Hematopoietic multipotent progenitor cell (in vitro differentiated cells): Measurements from ENCODE around the gene USP12. TPM values are rescaled to one million over a fixed set of nuclear protein-coding genes. Genes with fewer than 3 reads are reported as not detected.

Experiments used
- DNase-seq, 3 donors: peaks; one replicate each; pipeline ENCODE4 v3.0.0-alpha.2; 2011 to 2015; ENCODE audit warnings: low read depth in 2 of 3, low spot score in 2 of 3
- total RNA-seq: library from RNA; depleted of rRNA; stranded (reverse); fragments of >200 nt; gene quantifications from one replicate; pipeline ENCODE4 v1.2.3, GENCODE V29; 2012

USP12 gene
- total RNA-seq, 1 donor = 8.1 TPM

GRCh38 chr13:27186295-27186694 is 14.7 kb upstream of the USP12 start:
- no peak for DNase-seq

- no peak for DNase-seq
These were observed 12.0 kb upstream of the USP12 start for GRCh38 chr13:27183561-27184147.

GRCh38 chr13:27182844-27183497 is 11.4 kb upstream of the USP12 start:
- DNase-seq = no peak

- no peak for DNase-seq
These were observed 10.4 kb upstream of the USP12 start for GRCh38 chr13:27182054-27182453.

- no peak for DNase-seq
These were observed 6.2 kb upstream of the USP12 start for GRCh38 chr13:27177852-27178251.

GRCh38 chr13:27176470-27177410 is 5.1 kb upstream of the USP12 start:
- DNase-seq = peak in 1 of 3 donors; percentile 12

- no peak for DNase-seq
These were observed 3.3 kb upstream of the USP12 start for GRCh38 chr13:27174766-27175455.

- peak in 2 of 3 donors; percentile 65 to 79 for DNase-seq
These were observed 858 bp upstream of the USP12 start for GRCh38 chr13:27172495-27172842.

- DNase-seq = peak; percentile 82 to 94 (median 93)
These were observed 350 bp upstream of the USP12 start for GRCh38 chr13:27171827-27172494.

- DNase-seq = peak; percentile 11 to 56 (median 43)
These were observed 931 bp downstream of the USP12 start for GRCh38 chr13:27170516-27171243.

GRCh38 chr13:27170221-27170515 is 1.4 kb downstream of the USP12 start:
- peak in 1 of 3 donors; percentile 67 for DNase-seq

GRCh38 chr13:27168906-27169657 is 2.5 kb downstream of the USP12 start:
- no peak for DNase-seq

GRCh38 chr13:27168086-27168485 is 3.5 kb downstream of the USP12 start:
- DNase-seq = peak in 1 of 3 donors; percentile 31

GRCh38 chr13:27166313-27166712 is 5.3 kb downstream of the USP12 start:
- DNase-seq = no peak

- DNase-seq = no peak
These were observed 9.6 kb downstream of the USP12 start for GRCh38 chr13:27161980-27162379.

GRCh38 chr13:27161423-27161822 is 10.2 kb downstream of the USP12 start:
- DNase-seq = no peak

GRCh38 chr13:27160657-27161295 is 10.8 kb downstream of the USP12 start:
- DNase-seq = no peak

GRCh38 chr13:27159806-27160563 is 11.6 kb downstream of the USP12 start:
- no peak for DNase-seq
